Panc1 (cell line): Measurements from ENCODE around the gene DEFB128. TPM values are rescaled to one million over a fixed set of nuclear protein-coding genes. Genes with fewer than 3 reads are reported as not detected.

Experiments used
- ATAC-seq: fragments of 200-7000 bp; cut with Tn5 transposase; 2 replicates; pipeline ENCODE4 v1.9.1; 2020; ENCODE audit warnings: mild to moderate bottlenecking, moderate library complexity
- BruUV-seq: library from RNA; stranded (reverse); fragments of 400-500 nt; replicated peaks from 2 replicates; lab custom pipeline; 2021; lab: Mats Ljungman, UMichigan
- CTCF ChIA-PET: fragments of 300-600 bp; sonication (Branson Sonifier 250); formaldehyde crosslinking; loops from one replicate; lab custom pipeline; 2022; ENCODE audit warnings: antibody characterized with exemption; lab: Charles Lee
- POLR2A ChIA-PET: fragments of 300-600 bp; sonication (Branson Sonifier 250); formaldehyde crosslinking; loops from one replicate; lab custom pipeline; 2022; ENCODE audit warnings: antibody characterized with exemption; lab: Charles Lee
- DNase-seq: peaks from one replicate; pipeline ENCODE4 v3.0.0-alpha.2; 2010; ENCODE audit warnings: low read depth, low spot score
- H3K27ac ChIP-seq: 2 replicates; pipeline ENCODE4 v1.5.1; 2011; ENCODE audit warnings: mild to moderate bottlenecking, low read length, inconsistent platforms
- H3K27me3 ChIP-seq: fragments of 200-500 bp; sonication (Bioruptor generic); 2 replicates; pipeline ENCODE4 v1.6.0; 2014; ENCODE audit warnings: low read length, inconsistent platforms; ENCODE audit not compliant: control insufficient read depth, insufficient read depth
- H3K36me3 ChIP-seq: fragments of 200-500 bp; sonication (Bioruptor generic); 2 replicates; pipeline ENCODE4 v1.5.1; 2014; ENCODE audit warnings: inconsistent platforms, mild to moderate bottlenecking, low read length, moderate library complexity; ENCODE audit not compliant: control insufficient read depth, insufficient read depth
- H3K4me1 ChIP-seq: 2 replicates; pipeline ENCODE4 v1.5.1; 2011; ENCODE audit warnings: inconsistent platforms, mild to moderate bottlenecking, low read length, moderate library complexity; ENCODE audit not compliant: control insufficient read depth, insufficient read depth
- H3K4me3 ChIP-seq, 2 experiments: 2 replicates each; pipeline ENCODE4 v1.5.1; 2011 to 2012; ENCODE audit warnings: low read depth in 2 of 2, low read length in 2 of 2, mild to moderate bottlenecking in 2 of 2, inconsistent platforms in 1 of 2, moderate library complexity in 1 of 2
- H3K9me3 ChIP-seq: fragments of 200-500 bp; sonication (Bioruptor generic); 2 replicates; pipeline ENCODE4 v1.5.1; 2014; ENCODE audit warnings: low read depth, mild to moderate bottlenecking, inconsistent platforms, low read length, moderate library complexity; ENCODE audit not compliant: control insufficient read depth, insufficient read depth
- POLR2AphosphoS5 ChIP-seq: IDR thresholded peaks from 2 replicates; pipeline ENCODE4 v1.6.1; 2012; ENCODE audit warnings: mild to moderate bottlenecking, low read depth, low read length, moderate library complexity
- SIN3A ChIP-seq: IDR thresholded peaks from 2 replicates; pipeline ENCODE4 v1.6.1; 2012; ENCODE audit warnings: low read depth, mild to moderate bottlenecking, low read length, moderate library complexity, borderline replicate concordance; ENCODE audit not compliant: insufficient read depth
- TCF7L2 ChIP-seq: IDR thresholded peaks from 2 replicates; pipeline ENCODE4 v1.6.1; 2011; ENCODE audit warnings: mild to moderate bottlenecking, low read depth, low read length, inconsistent platforms
- in situ Hi-C: cut with HindIII; loops from 2 replicates; pipeline ENCODE4 v1.10.0; 2016; ENCODE audit warnings: low sequenced_read_pairs, low pct_unique_long_range_greater_than_20kb
- intact Hi-C: fragments of 100-400 bp; cut with micrococcal nuclease; formaldehyde crosslinking; loops from one replicate; pipeline ENCODE4 v1.10.0; 2022; ENCODE audit not compliant: unreplicated experiment
- total RNA-seq: library from RNA; stranded (reverse); gene quantifications from one replicate; pipeline ENCODE4 v1.2.1, GENCODE V29; 2021; ENCODE audit not compliant: unreplicated experiment
- TF ChIP-seq, protein P1 (sequence below), 2 experiments: IDR thresholded peaks; 2 replicates each; pipeline ENCODE4 v1.6.1; 2011 to 2012; ENCODE audit warnings: low read depth in 2 of 2, control low read depth in 1 of 2, low read length in 1 of 2, mild to moderate bottlenecking in 1 of 2, moderate library complexity in 1 of 2; ENCODE audit not compliant: insufficient read depth in 1 of 2
- TF ChIP-seq, protein P2 (sequence below): fragments of 450-650 bp; IDR thresholded peaks from 2 replicates; pipeline ENCODE4 v1.5.1; 2017; ENCODE audit warnings: mild to moderate bottlenecking

The DEFB128 gene
- total RNA-seq, 1 experiment from 2014 or later: not detected

DNA sequence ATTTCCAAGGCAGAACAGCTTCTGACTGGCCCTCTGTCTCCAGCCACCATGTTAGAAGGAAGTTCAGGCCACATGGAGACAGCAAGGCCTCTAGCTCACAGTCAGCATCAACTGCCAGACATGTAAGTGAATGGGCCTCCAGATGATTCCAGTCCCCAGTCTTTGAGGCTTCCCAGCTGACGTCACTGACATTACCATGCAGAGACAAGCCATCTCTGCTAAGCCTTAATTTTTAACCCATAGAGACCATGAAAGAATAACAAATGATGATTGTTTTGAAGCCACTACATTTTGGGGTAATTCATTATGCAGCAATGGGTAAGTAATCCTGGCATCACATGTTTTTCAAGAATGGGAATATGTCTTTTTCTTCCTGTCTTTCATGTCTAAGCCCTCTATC lies 26.3 kb upstream of the DEFB128 start:
- no peak for ATAC-seq
- no peaks in the 10 kb centered on the region for H3K36me3 ChIP-seq
- no TSS peak for BruUV-seq
- H3K4me3 ChIP-seq: no peak overlapping the region
- intact Hi-C loops: loop anchor here (5.0 kb wide), 1 partner anchor 42 kb away; the partner anchor contains the start of gene DEFB132
- no peaks in the 10 kb centered on the region for H3K9me3 ChIP-seq
- TF ChIP-seq POLR2AphosphoS5: no peak
- TF ChIP-seq, protein P1, sequence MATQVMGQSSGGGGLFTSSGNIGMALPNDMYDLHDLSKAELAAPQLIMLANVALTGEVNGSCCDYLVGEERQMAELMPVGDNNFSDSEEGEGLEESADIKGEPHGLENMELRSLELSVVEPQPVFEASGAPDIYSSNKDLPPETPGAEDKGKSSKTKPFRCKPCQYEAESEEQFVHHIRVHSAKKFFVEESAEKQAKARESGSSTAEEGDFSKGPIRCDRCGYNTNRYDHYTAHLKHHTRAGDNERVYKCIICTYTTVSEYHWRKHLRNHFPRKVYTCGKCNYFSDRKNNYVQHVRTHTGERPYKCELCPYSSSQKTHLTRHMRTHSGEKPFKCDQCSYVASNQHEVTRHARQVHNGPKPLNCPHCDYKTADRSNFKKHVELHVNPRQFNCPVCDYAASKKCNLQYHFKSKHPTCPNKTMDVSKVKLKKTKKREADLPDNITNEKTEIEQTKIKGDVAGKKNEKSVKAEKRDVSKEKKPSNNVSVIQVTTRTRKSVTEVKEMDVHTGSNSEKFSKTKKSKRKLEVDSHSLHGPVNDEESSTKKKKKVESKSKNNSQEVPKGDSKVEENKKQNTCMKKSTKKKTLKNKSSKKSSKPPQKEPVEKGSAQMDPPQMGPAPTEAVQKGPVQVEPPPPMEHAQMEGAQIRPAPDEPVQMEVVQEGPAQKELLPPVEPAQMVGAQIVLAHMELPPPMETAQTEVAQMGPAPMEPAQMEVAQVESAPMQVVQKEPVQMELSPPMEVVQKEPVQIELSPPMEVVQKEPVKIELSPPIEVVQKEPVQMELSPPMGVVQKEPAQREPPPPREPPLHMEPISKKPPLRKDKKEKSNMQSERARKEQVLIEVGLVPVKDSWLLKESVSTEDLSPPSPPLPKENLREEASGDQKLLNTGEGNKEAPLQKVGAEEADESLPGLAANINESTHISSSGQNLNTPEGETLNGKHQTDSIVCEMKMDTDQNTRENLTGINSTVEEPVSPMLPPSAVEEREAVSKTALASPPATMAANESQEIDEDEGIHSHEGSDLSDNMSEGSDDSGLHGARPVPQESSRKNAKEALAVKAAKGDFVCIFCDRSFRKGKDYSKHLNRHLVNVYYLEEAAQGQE (IDR thresholded peaks at IDR 0.05; ENCODE audit: insufficient read depth in 1 of 2, low read depth in 2 of 2, low read length in 1 of 2): no peak
- ChIA-PET CTCF (interaction anchor here (0.6 kb wide), 1 partner anchor 47 kb away, joined by 3 read pairs; no protein-coding TSS in a partner anchor), POLR2A (no interaction called here)
- H3K27me3 ChIP-seq: peaks cover 13% of the 10 kb centered on the region
- no peaks in the 10 kb centered on the region for H3K4me1 ChIP-seq
- DNase-seq: no peak
- no peak overlapping the region for H3K27ac ChIP-seq
- in situ Hi-C loops: no loop called here

DNA sequence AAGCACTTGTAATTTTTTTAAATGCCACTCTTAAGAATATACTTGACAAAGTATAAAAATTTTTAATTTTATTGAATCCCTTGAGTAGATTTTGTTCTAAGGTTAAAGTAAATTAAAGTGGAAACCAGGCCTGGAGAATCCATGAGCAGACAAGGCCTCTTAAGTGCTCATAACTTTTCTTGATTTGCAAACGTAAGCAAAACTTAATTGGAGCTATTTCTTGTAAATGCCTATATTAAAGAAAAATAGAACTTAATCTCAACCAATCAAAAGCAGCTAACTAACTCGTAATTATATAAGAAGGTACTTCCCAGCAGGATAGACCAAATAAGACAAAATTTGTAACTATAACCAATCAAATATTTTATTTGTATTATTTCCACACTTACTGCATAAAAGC lies 24.9 kb upstream of the DEFB128 start:
- in situ Hi-C loops: no loop called here

More for the DNA sequence above, 24.9 kb upstream of the DEFB128 start:
- Histone ChIP-seq H3K36me3 (no peaks in the 10 kb centered on the region), H3K4me3 (no peak overlapping the region), H3K27ac (no peak overlapping the region), H3K27me3 (peaks cover 10% of the 10 kb centered on the region), H3K4me1 (no peaks in the 10 kb centered on the region), H3K9me3 (no peaks in the 10 kb centered on the region)
- no peak for ATAC-seq
- DNase-seq: no peak
- ChIA-PET CTCF (no interaction called here), POLR2A (interaction anchor here (0.7 kb wide), 1 partner anchor 245 kb away, joined by 3 read pairs; no protein-coding TSS in a partner anchor)
- no TSS peak for BruUV-seq
- intact Hi-C loops: no loop called here
- TF ChIP-seq, protein P2, sequence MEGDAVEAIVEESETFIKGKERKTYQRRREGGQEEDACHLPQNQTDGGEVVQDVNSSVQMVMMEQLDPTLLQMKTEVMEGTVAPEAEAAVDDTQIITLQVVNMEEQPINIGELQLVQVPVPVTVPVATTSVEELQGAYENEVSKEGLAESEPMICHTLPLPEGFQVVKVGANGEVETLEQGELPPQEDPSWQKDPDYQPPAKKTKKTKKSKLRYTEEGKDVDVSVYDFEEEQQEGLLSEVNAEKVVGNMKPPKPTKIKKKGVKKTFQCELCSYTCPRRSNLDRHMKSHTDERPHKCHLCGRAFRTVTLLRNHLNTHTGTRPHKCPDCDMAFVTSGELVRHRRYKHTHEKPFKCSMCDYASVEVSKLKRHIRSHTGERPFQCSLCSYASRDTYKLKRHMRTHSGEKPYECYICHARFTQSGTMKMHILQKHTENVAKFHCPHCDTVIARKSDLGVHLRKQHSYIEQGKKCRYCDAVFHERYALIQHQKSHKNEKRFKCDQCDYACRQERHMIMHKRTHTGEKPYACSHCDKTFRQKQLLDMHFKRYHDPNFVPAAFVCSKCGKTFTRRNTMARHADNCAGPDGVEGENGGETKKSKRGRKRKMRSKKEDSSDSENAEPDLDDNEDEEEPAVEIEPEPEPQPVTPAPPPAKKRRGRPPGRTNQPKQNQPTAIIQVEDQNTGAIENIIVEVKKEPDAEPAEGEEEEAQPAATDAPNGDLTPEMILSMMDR: no peak
- TF ChIP-seq TCF7L2 (no peak), POLR2AphosphoS5 (no peak), SIN3A (no peak)
- TF ChIP-seq, protein P1 (IDR thresholded peaks at IDR 0.05; ENCODE audit: insufficient read depth in 1 of 2, low read depth in 2 of 2, low read length in 1 of 2): no peak
